PFSK-1 (cell line): Measurements from ENCODE around the gene ZNF354B.

Experiments used
- FOXP2 ChIP-seq: optimal IDR thresholded peaks from 2 replicates; pipeline ENCODE3; 2011; ENCODE audit warnings: borderline replicate concordance, control low read depth, inconsistent platforms; ENCODE audit not compliant: insufficient read depth; ENCODE audit errors: extremely low read length, extremely low read depth
- POLR2AphosphoS5 ChIP-seq: IDR thresholded peaks from 2 replicates; pipeline ENCODE4 v1.6.1; 2012; ENCODE audit warnings: low read depth, mild to moderate bottlenecking, control low read depth, low read length, moderate library complexity
- REST ChIP-seq, 2 experiments: IDR thresholded peaks; 2 replicates each; pipeline versions ENCODE4 v1.6.1 to v1.8.0; 2011 to 2012; ENCODE audit warnings: low read depth in 2 of 2, low read length in 2 of 2, control low read depth in 1 of 2, inconsistent platforms in 1 of 2, mild to moderate bottlenecking in 1 of 2, moderate library complexity in 1 of 2; ENCODE audit not compliant: insufficient read depth in 1 of 2
- SIN3A ChIP-seq: IDR thresholded peaks from 2 replicates; pipeline ENCODE4 v1.6.1; 2012; ENCODE audit warnings: mild to moderate bottlenecking, low read length, moderate library complexity, borderline replicate concordance; ENCODE audit not compliant: insufficient read depth
- TAF1 ChIP-seq: IDR thresholded peaks from 2 replicates; pipeline ENCODE4 v1.6.1; 2012; ENCODE audit warnings: low read length, control low read depth, borderline replicate concordance; ENCODE audit not compliant: insufficient read depth

ZNF354B gene

GRCh38 chr5:178836628-178837027, 23.1 kb upstream of the ZNF354B start:
- TF ChIP-seq SIN3A (no peak), POLR2AphosphoS5 (no peak), REST (IDR thresholded peaks at IDR 0.05; ENCODE audit: insufficient read depth in 1 of 2, low read depth in 2 of 2, low read length in 2 of 2) (no peak), FOXP2 (no peak), TAF1 (no peak)

GRCh38 chr5:178839319-178839704, 20.4 kb upstream of the ZNF354B start:
- TF ChIP-seq REST (IDR thresholded peaks at IDR 0.05; ENCODE audit: insufficient read depth in 1 of 2, low read depth in 2 of 2, low read length in 2 of 2) (no peak), FOXP2 (no peak), POLR2AphosphoS5 (no peak), SIN3A (no peak)

- no peak for TF ChIP-seq SIN3A
- TF ChIP-seq FOXP2: no peak
- no peak for TF ChIP-seq REST (IDR thresholded peaks at IDR 0.05; ENCODE audit: insufficient read depth in 1 of 2, low read depth in 2 of 2, low read length in 2 of 2)
- TF ChIP-seq TAF1: no peak
- no peak for TF ChIP-seq POLR2AphosphoS5
Observed at GRCh38 chr5:178849316-178849715, 10.4 kb upstream of the ZNF354B start.

DNA sequence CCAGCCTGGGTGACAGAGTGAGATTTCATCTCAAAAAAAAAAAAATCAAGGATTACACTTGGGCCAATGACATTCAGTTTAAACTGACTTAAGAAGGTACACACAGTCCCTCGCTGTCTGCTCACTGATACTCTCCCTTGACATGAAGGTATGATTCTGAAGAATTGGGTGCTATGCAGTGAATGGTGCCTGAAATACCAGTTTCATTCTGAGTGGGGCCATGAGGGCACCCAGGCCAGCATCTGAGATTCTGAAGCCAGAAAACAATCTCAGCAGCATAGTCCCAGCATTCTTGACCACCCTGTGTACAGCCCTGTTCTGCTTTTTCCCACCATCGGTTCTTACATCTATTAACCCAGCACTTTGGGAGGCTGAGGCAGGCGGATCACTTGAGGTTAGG, 7.8 kb upstream of the ZNF354B start:
- TF ChIP-seq POLR2AphosphoS5 (no peak), SIN3A (no peak), FOXP2 (no peak), REST (IDR thresholded peaks at IDR 0.05; ENCODE audit: insufficient read depth in 1 of 2, low read depth in 2 of 2, low read length in 2 of 2) (no peak), TAF1 (no peak)

- no peak for TF ChIP-seq TAF1
- TF ChIP-seq SIN3A: no peak
- TF ChIP-seq FOXP2: no peak
- no peak for TF ChIP-seq POLR2AphosphoS5
- TF ChIP-seq REST (IDR thresholded peaks at IDR 0.05; ENCODE audit: insufficient read depth in 1 of 2, low read depth in 2 of 2, low read length in 2 of 2): no peak
Observed at GRCh38 chr5:178854284-178854683, 5.5 kb upstream of the ZNF354B start.
